Activated T-helper 17 cell treated with anti-CD3 and anti-CD28 coated beads, Interleukin-2, amount 50 U/mL, for 72 hours (primary cell): ENCODE data around the gene ANAPC16. TPM values are rescaled to one million over a fixed set of nuclear protein-coding genes. Genes with fewer than 3 reads are reported as not detected.
A peak's percentile ranks its signal among the peaks of the same experiment; 100 is the strongest.
"Not testable (repeated sequence)": the region's sequence is repeated elsewhere in the genome, so short reads cannot be mapped to it uniquely, and the experiment has no call there.

Source experiments
- ATAC-seq: fragments of 150-1000 bp; cut with Tn5 transposase; replicated peaks from 2 replicates; pipeline ENCODE4 v1.10.0; 2021; ENCODE audit warnings: mild to moderate bottlenecking, moderate library complexity
- H3K27ac Mint-ChIP-seq: one replicate; pipeline ENCODE4 v1.8.0; 2022; ENCODE audit warnings: mixed read lengths
- H3K27me3 Mint-ChIP-seq: one replicate; pipeline ENCODE4 v1.8.0; 2022; ENCODE audit warnings: mixed read lengths
- H3K36me3 Mint-ChIP-seq: one replicate; pipeline ENCODE4 v1.8.0; 2022; ENCODE audit warnings: low read depth, mild to moderate bottlenecking, mixed read lengths
- H3K4me1 Mint-ChIP-seq: one replicate; pipeline ENCODE4 v1.8.0; 2022; ENCODE audit warnings: mixed read lengths
- H3K4me3 Mint-ChIP-seq: one replicate; pipeline ENCODE4 v1.8.0; 2022; ENCODE audit warnings: mild to moderate bottlenecking, mixed read lengths
- H3K9me3 Mint-ChIP-seq: one replicate; pipeline ENCODE4 v1.8.0; 2022; ENCODE audit warnings: mixed read lengths
- total RNA-seq, 2 donors: library from RNA; stranded (reverse); gene quantifications; one replicate each; pipeline ENCODE4 v1.2.3, GENCODE V29; 2022

Gene ANAPC16
- total RNA-seq, 2 donors from 2014 or later, result 74.3 to 119 TPM

DNA sequence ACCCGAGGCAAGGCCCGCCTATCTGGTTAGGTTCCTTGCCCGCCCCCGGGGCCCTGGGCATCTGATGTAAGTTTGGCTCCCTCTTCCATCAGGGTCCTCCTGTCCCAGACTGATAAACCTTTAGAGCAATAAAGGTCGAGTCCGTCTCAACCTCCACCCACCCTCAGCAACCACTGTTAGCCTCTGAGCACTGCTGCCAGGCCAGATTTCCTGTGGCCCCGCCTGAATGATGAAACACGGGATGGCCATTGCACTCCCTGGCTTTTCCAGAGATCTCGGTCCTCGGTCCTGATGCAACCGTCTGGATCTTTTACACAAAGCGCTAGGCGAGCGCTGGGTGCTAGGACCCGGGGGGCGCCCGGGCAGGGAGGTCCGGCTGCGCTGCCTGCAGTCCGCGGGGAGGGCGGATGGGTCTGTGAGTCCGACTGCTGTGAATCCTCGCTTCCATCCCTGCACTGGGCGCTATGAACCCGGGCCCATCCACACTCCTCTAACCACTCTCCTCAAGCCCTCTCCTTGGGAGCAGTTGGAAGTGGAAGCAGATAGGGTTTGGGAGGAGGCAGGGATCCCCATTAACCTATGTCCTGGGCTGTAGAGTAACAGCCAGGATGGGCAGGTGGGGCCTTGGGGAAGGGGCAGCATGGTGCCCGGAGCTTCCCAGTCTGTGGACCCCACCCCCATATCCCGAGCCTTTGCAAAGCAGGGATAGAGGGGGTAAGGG lies 57.0 kb downstream of the ANAPC16 start:
- no peaks in the 10 kb centered on the region for H3K9me3 Mint-ChIP-seq
- H3K27ac Mint-ChIP-seq, result peak overlapping the region; percentile 99
- H3K4me1 Mint-ChIP-seq, result peaks cover 13% of the 10 kb centered on the region
- peak overlapping the region; percentile 99 for H3K4me3 Mint-ChIP-seq
- no peak for ATAC-seq
- H3K36me3 Mint-ChIP-seq, result peaks cover 55% of the 10 kb centered on the region
- no peaks in the 10 kb centered on the region for H3K27me3 Mint-ChIP-seq

DNA sequence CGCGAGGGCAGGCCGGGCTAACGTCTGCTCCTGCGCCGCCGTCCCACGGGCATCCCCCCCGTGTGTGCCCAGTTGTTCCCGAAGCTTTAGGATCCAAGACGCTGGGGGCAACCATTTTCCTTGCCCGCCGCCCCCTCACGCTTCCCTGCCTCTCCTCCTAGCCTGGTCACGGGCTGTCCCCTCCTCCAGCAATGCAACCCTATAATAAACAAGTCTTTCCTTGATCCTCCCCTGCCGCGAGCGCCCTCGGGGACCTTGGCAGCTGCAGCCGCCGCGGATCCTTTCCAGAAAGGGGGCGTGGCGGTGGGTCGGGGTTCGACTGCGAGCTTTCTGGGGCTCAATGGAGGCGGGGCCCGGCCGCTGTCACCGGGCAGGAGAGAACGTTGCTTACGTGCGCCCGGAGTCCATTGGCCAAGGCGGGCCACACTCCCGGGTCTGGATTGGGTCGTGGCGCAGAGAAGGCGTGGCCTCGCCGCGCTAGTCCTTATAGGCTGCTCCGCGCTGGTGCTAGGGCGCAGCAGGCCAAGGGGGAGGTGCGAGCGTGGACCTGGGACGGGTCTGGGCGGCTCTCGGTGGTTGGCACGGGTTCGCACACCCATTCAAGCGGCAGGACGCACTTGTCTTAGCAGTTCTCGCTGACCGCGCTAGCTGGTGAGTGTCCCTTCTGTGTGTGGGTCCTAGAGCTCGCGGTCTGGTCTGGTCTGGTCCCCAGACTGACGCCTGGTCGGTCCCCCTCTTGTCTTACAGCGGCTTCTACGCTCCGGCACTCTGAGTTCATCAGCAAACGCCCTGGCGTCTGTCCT lies 57.8 kb downstream of the ANAPC16 start, which contains the start of gene DDIT4:
Gene DDIT4, plus strand, starts transcription at position 515 of the 803 bp plus-strand sequence. CDS start 293 bp downstream, outside the sequence.
- ATAC-seq, result peak; percentile 81
- no peaks in the 10 kb centered on the region for H3K9me3 Mint-ChIP-seq
- peak within 1 kb of the TSS; percentile 99 for H3K27ac Mint-ChIP-seq
- H3K4me1 Mint-ChIP-seq, result peaks cover 13% of the 10 kb centered on the region
- H3K4me3 Mint-ChIP-seq, result peak within 1 kb of the TSS; percentile 99
- H3K27me3 Mint-ChIP-seq, result no peaks in the 10 kb centered on the region
- peaks cover 55% of the 10 kb centered on the region for H3K36me3 Mint-ChIP-seq

- H3K4me3 Mint-ChIP-seq, result peak overlapping the region; percentile 99
- peaks cover 55% of the 10 kb centered on the region for H3K36me3 Mint-ChIP-seq
- H3K9me3 Mint-ChIP-seq, result no peaks in the 10 kb centered on the region
- no peak for ATAC-seq
- H3K27me3 Mint-ChIP-seq, result no peaks in the 10 kb centered on the region
- peak overlapping the region; percentile 99 for H3K27ac Mint-ChIP-seq
- peaks cover 13% of the 10 kb centered on the region for H3K4me1 Mint-ChIP-seq
Observed at GRCh38 chr10:72274213-72274729, 58.5 kb downstream of the ANAPC16 start.

DNA sequence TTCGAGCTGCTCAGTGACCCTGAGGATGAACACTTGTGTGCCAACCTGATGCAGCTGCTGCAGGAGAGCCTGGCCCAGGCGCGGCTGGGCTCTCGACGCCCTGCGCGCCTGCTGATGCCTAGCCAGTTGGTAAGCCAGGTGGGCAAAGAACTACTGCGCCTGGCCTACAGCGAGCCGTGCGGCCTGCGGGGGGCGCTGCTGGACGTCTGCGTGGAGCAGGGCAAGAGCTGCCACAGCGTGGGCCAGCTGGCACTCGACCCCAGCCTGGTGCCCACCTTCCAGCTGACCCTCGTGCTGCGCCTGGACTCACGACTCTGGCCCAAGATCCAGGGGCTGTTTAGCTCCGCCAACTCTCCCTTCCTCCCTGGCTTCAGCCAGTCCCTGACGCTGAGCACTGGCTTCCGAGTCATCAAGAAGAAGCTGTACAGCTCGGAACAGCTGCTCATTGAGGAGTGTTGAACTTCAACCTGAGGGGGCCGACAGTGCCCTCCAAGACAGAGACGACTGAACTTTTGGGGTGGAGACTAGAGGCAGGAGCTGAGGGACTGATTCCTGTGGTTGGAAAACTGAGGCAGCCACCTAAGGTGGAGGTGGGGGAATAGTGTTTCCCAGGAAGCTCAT lies 59.0 kb downstream of the ANAPC16 start:
- H3K27me3 Mint-ChIP-seq, result no peaks in the 10 kb centered on the region
- no peaks in the 10 kb centered on the region for H3K9me3 Mint-ChIP-seq
- no peak for ATAC-seq
- peak overlapping the region; percentile 99 for H3K4me3 Mint-ChIP-seq
- peak overlapping the region; percentile 99 for H3K27ac Mint-ChIP-seq
- peaks cover 13% of the 10 kb centered on the region for H3K4me1 Mint-ChIP-seq
- H3K36me3 Mint-ChIP-seq, result peaks cover 55% of the 10 kb centered on the region

GRCh38 chr10:72275351-72276012 lies 59.7 kb downstream of the ANAPC16 start:
- Mint-ChIP-seq H3K27ac (peak overlapping the region; percentile 99), H3K27me3 (no peaks in the 10 kb centered on the region), H3K9me3 (no peaks in the 10 kb centered on the region), H3K4me1 (peaks cover 10% of the 10 kb centered on the region), H3K36me3 (peaks cover 55% of the 10 kb centered on the region), H3K4me3 (peak overlapping the region; percentile 99)
- ATAC-seq, result peak; percentile 20

GRCh38 chr10:72276013-72276387 lies 60.2 kb downstream of the ANAPC16 start:
- no peaks in the 10 kb centered on the region for H3K27me3 Mint-ChIP-seq
- peaks cover 55% of the 10 kb centered on the region for H3K36me3 Mint-ChIP-seq
- ATAC-seq, result peak; percentile 42
- peaks cover 9% of the 10 kb centered on the region for H3K4me1 Mint-ChIP-seq
- H3K9me3 Mint-ChIP-seq, result no peaks in the 10 kb centered on the region
- H3K27ac Mint-ChIP-seq, result peak overlapping the region; percentile 99
- peak overlapping the region; percentile 99 for H3K4me3 Mint-ChIP-seq

- Mint-ChIP-seq H3K4me1 (peaks cover 9% of the 10 kb centered on the region), H3K4me3 (peak overlapping the region; percentile 99), H3K9me3 (no peaks in the 10 kb centered on the region), H3K36me3 (peaks cover 55% of the 10 kb centered on the region), H3K27me3 (no peaks in the 10 kb centered on the region), H3K27ac (peak overlapping the region; percentile 99)
- peak; percentile 27 for ATAC-seq
Observed at GRCh38 chr10:72276421-72277339, 60.9 kb downstream of the ANAPC16 start.

GRCh38 chr10:72277340-72277995 lies 61.7 kb downstream of the ANAPC16 start:
- no peak for ATAC-seq
- peaks cover 47% of the 10 kb centered on the region for H3K36me3 Mint-ChIP-seq
- peak overlapping the region; percentile 99 for H3K4me3 Mint-ChIP-seq
- no peaks in the 10 kb centered on the region for H3K9me3 Mint-ChIP-seq
- peak overlapping the region; percentile 99 for H3K27ac Mint-ChIP-seq
- no peaks in the 10 kb centered on the region for H3K27me3 Mint-ChIP-seq
- H3K4me1 Mint-ChIP-seq, result peaks cover 9% of the 10 kb centered on the region

- no peak for ATAC-seq
- Mint-ChIP-seq H3K27me3 (no peaks in the 10 kb centered on the region), H3K4me1 (peaks cover 9% of the 10 kb centered on the region), H3K27ac (peak overlapping the region; percentile 99), H3K9me3 (no peaks in the 10 kb centered on the region), H3K36me3 (peaks cover 41% of the 10 kb centered on the region), H3K4me3 (peak overlapping the region; percentile 99)
Observed at GRCh38 chr10:72277996-72278667, 62.3 kb downstream of the ANAPC16 start.

DNA sequence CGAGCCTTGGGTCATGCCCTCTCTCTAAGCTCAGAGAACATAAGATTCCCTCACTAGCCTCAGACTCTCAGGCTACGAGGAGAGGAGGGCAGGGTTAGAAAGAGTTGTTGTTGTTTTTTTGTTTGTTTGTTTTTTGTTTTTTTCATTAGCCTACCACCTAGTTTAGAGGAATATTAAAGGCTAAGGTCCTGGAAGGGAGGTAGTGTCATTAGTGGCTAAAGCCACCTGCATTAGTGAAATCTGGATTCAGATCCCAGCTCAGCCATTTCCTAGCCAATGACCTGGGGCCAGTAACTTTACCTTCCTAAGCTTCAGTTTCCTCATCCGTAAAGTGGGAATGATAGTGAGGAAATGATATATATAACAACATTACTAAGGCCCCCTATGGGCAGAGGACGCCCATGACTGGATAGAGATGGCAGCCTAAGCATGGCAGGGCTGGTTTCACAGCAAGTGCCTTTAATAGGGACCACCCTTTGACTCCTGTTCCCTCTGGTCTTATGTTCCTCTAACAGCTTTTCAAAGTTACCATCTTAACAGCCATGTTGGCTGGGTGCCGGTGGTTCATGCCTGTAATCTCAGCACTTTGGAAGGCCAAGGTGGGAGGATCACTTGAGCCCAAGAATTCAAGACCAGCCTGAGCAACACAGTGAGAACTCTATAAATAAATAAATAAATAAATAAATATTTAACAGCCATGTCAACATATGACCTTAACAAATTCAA lies 63.0 kb downstream of the ANAPC16 start:
- H3K27ac Mint-ChIP-seq, result peak overlapping the region; percentile 99
- H3K4me1 Mint-ChIP-seq, result peaks cover 9% of the 10 kb centered on the region
- no peak for ATAC-seq
- no peaks in the 10 kb centered on the region for H3K27me3 Mint-ChIP-seq
- H3K9me3 Mint-ChIP-seq, result no peaks in the 10 kb centered on the region
- peak overlapping the region; percentile 99 for H3K4me3 Mint-ChIP-seq
- H3K36me3 Mint-ChIP-seq, result peaks cover 34% of the 10 kb centered on the region

DNA sequence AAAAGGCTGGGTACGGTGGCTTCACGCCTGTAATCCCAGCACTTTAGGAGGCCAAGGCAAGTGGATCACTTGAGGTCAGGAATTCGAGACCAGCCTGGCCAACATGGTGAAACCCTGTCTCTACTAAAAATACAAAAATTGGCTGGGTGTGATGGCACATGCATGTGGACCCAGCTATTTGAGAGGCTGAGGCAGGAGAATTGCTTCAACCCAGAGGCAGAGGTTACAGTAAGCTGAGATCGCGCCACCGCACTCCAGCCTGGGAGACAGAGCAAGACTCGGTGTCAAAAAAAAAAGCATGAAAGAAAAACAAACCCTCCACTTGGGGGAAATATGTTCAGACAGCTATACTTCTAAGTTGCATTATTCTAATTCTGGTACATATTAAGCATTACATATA lies 63.8 kb downstream of the ANAPC16 start:
- Mint-ChIP-seq H3K4me1 (peaks cover 13% of the 10 kb centered on the region), H3K36me3 (peaks cover 26% of the 10 kb centered on the region), H3K27ac (peak overlapping the region; percentile 30)
- H3K9me3 Mint-ChIP-seq, H3K27me3 Mint-ChIP-seq, H3K4me3 Mint-ChIP-seq, ATAC-seq: not testable (repeated sequence)

GRCh38 chr10:72283131-72283530 lies 67.3 kb downstream of the ANAPC16 start:
- peaks cover 22% of the 10 kb centered on the region for H3K4me1 Mint-ChIP-seq
- no peaks in the 10 kb centered on the region for H3K9me3 Mint-ChIP-seq

More at GRCh38 chr10:72283131-72283530, 67.3 kb downstream of the ANAPC16 start:
- Mint-ChIP-seq H3K36me3 (no peaks in the 10 kb centered on the region), H3K4me3 (no peak overlapping the region), H3K27ac (no peak overlapping the region), H3K27me3 (no peaks in the 10 kb centered on the region)
- ATAC-seq, result no peak
